Transverse colon (tissue), 4 donors: ENCODE results near the gene NTRK3. TPM values are rescaled to one million over a fixed set of nuclear protein-coding genes. Genes with fewer than 3 reads are reported as not detected.

ENCODE experiments used
- DNase-seq: peaks from one replicate; pipeline ENCODE4 v3.0.0-alpha.2; 2019
- H3K27ac ChIP-seq, 4 donors: fragments of 200-600 bp; sonication (generic); 2 replicates each; pipeline ENCODE4 v1.5.1; 2016 to 2018; ENCODE audit warnings: inconsistent platforms in 4 of 4
- H3K27me3 ChIP-seq: fragments of 200-600 bp; sonication (generic); 2 replicates; pipeline ENCODE4 v1.5.1; 2017; ENCODE audit warnings: inconsistent platforms
- H3K36me3 ChIP-seq, 4 donors: fragments of 200-600 bp; sonication (generic); 2 replicates each; pipeline ENCODE4 v1.5.1; 2017 to 2019; ENCODE audit warnings: inconsistent platforms in 4 of 4
- H3K4me1 ChIP-seq, 4 donors: fragments of 200-600 bp; sonication (generic); 2 replicates each; pipeline ENCODE4 v1.5.1; 2017 to 2020; ENCODE audit warnings: inconsistent platforms in 4 of 4
- H3K4me3 ChIP-seq, 4 donors: fragments of 200-600 bp; sonication (generic); 1 replicate in 1 of 4; 2 replicates in 3 of 4; pipeline versions ENCODE4 v1.5.1 to v1.6.1; 2017 to 2019; ENCODE audit warnings: inconsistent platforms in 4 of 4
- H3K9me3 ChIP-seq, 2 donors: fragments of 200-600 bp; sonication (generic); 2 replicates each; pipeline ENCODE4 v1.5.1; 2017 to 2019; ENCODE audit warnings: inconsistent platforms in 2 of 2
- CTCF ChIP-seq, 5 experiments: fragments of 200-600 bp in 3 of 5; fragments of 450-650 bp in 2 of 5; sonication (generic) in 3 of 5; IDR thresholded peaks; 1 replicate in 2 of 5; 2 replicates in 3 of 5; pipeline ENCODE4 v1.5.1; 2016 to 2017; ENCODE audit warnings: antibody characterized with exemption in 5 of 5, inconsistent platforms in 3 of 5, mild to moderate bottlenecking in 2 of 5, moderate library complexity in 1 of 5
- EP300 ChIP-seq: sonication (generic); formaldehyde crosslinking; IDR thresholded peaks from one replicate; pipeline ENCODE4 v1.6.1; 2017; ENCODE audit warnings: antibody characterized with exemption, low read depth
- POLR2A ChIP-seq: fragments of 450-650 bp; IDR thresholded peaks from one replicate; pipeline ENCODE4 v1.6.1; 2016; ENCODE audit warnings: antibody characterized with exemption, mild to moderate bottlenecking, moderate library complexity
- POLR2AphosphoS5 ChIP-seq, 3 donors: sonication (generic); formaldehyde crosslinking; IDR thresholded peaks; one replicate each; pipeline ENCODE4 v1.6.1; 2016; ENCODE audit warnings: antibody characterized with exemption in 3 of 3
- WGBS, 2 donors: methylation state at CpG; one replicate each; pipeline ENCODE4 v1.1.5; 2018; ENCODE audit warnings: low coverage in 1 of 2; 5-methylcytosine and 5-hydroxymethylcytosine counted together
- in situ Hi-C, 4 donors: fragments of 200-750 bp; cut with MboI; loops; one replicate each; pipeline versions ENCODE4 v1.15.0 to v1.15.1; 2017; ENCODE audit warnings: low sequenced_read_pairs in 3 of 4, low pct_ligation_motif_present in 1 of 4, low pct_unique_long_range_greater_than_20kb in 1 of 4
- intact Hi-C: fragments of 100-400 bp; cut with DNase I; formaldehyde crosslinking; loops from one replicate; pipeline ENCODE4 v1.15.1; 2023; ENCODE audit warnings: low total_unique reads
- total RNA-seq, 4 donors: library from RNA; depleted of rRNA; stranded (reverse); fragments of >200 nt; gene quantifications; one replicate each; pipeline ENCODE4 v1.1.0, GENCODE V29; 2016

Gene NTRK3
- total RNA-seq, 4 donors from 2014 or later = 1.1 to 2.8 (median 2.4) TPM

GRCh38 chr15:87858651-87859050 lies 397.9 kb downstream of the NTRK3 start:
- H3K9me3 ChIP-seq = no peaks in the 10 kb centered on the region
- no peak for DNase-seq
- intact Hi-C loops (no loop called here), in situ Hi-C loops (no loop called here)
- H3K4me3 ChIP-seq = no peak overlapping the region
- TF ChIP-seq POLR2AphosphoS5 (IDR thresholded peaks at IDR 0.05) = no peak
- no peak for TF ChIP-seq POLR2A
- no peak for TF ChIP-seq CTCF (IDR thresholded peaks at IDR 0.05)
- TF ChIP-seq EP300 = no peak
- no peaks in the 10 kb centered on the region for H3K4me1 ChIP-seq
- no peak overlapping the region for H3K27ac ChIP-seq
- no peaks in the 10 kb centered on the region for H3K36me3 ChIP-seq
- 62% methylated on average over 2 of the region's 2 CpGs for WGBS, 2 donors
- no peaks in the 10 kb centered on the region for H3K27me3 ChIP-seq

GRCh38 chr15:87851497-87851896 lies 405.0 kb downstream of the NTRK3 start:
- no peaks in the 10 kb centered on the region for H3K27me3 ChIP-seq
- no peak overlapping the region for H3K4me3 ChIP-seq
- H3K9me3 ChIP-seq = no peaks in the 10 kb centered on the region
- no peak overlapping the region for H3K27ac ChIP-seq
- in situ Hi-C loops (no loop called here), intact Hi-C loops (no loop called here)
- no peak for TF ChIP-seq EP300
- no peak for TF ChIP-seq POLR2A
- no peak for TF ChIP-seq CTCF (IDR thresholded peaks at IDR 0.05)
- no peak for TF ChIP-seq POLR2AphosphoS5 (IDR thresholded peaks at IDR 0.05)
- DNase-seq = no peak
- 73 to 78% methylated on average over 1 to 2 of the region's 2 CpGs for WGBS, 2 donors
- H3K4me1 ChIP-seq = no peaks in the 10 kb centered on the region
- H3K36me3 ChIP-seq = no peaks in the 10 kb centered on the region

- TF ChIP-seq POLR2AphosphoS5 (IDR thresholded peaks at IDR 0.05) = no peak
- no peaks in the 10 kb centered on the region for H3K4me1 ChIP-seq
- in situ Hi-C loops = no loop called here
- H3K27me3 ChIP-seq = no peaks in the 10 kb centered on the region
- no peak for DNase-seq
- no peaks in the 10 kb centered on the region for H3K36me3 ChIP-seq
- no peak overlapping the region for H3K4me3 ChIP-seq
- H3K9me3 ChIP-seq = no peaks in the 10 kb centered on the region
- no peak overlapping the region for H3K27ac ChIP-seq
- WGBS, 2 donors = 29 to 49% methylated on average over 1 to 4 of the region's 4 CpGs
- intact Hi-C loops = no loop called here
Observed at GRCh38 chr15:87850916-87851315, 405.6 kb downstream of the NTRK3 start.

GRCh38 chr15:87849181-87849580 lies 407.4 kb downstream of the NTRK3 start:
- TF ChIP-seq POLR2A (no peak), POLR2AphosphoS5 (IDR thresholded peaks at IDR 0.05) (no peak), EP300 (no peak), CTCF (IDR thresholded peaks at IDR 0.05) (no peak)
- in situ Hi-C loops (no loop called here), intact Hi-C loops (no loop called here)
- H3K27ac ChIP-seq = no peak overlapping the region
- 81 to 82% methylated on average over 2 of the region's 2 CpGs for WGBS, 2 donors
- no peaks in the 10 kb centered on the region for H3K27me3 ChIP-seq
- H3K36me3 ChIP-seq = no peaks in the 10 kb centered on the region
- no peaks in the 10 kb centered on the region for H3K9me3 ChIP-seq
- H3K4me3 ChIP-seq = no peak overlapping the region
- H3K4me1 ChIP-seq = no peaks in the 10 kb centered on the region
- DNase-seq = no peak

GRCh38 chr15:87848012-87848411 lies 408.5 kb downstream of the NTRK3 start:
- no peaks in the 10 kb centered on the region for H3K27me3 ChIP-seq
- intact Hi-C loops (no loop called here), in situ Hi-C loops (no loop called here)
- no peak overlapping the region for H3K27ac ChIP-seq
- DNase-seq = no peak
- no peaks in the 10 kb centered on the region for H3K9me3 ChIP-seq
- TF ChIP-seq CTCF (IDR thresholded peaks at IDR 0.05) = no peak
- no peak for TF ChIP-seq EP300
- TF ChIP-seq POLR2AphosphoS5 (IDR thresholded peaks at IDR 0.05) = no peak
- TF ChIP-seq POLR2A = no peak
- H3K36me3 ChIP-seq = no peaks in the 10 kb centered on the region
- no peaks in the 10 kb centered on the region for H3K4me1 ChIP-seq
- H3K4me3 ChIP-seq = no peak overlapping the region
- 29 to 57% methylated on average over 1 of the region's 1 CpG for WGBS, 2 donors
